HuH-7 (cell line): ENCODE data around the gene MT4.
A peak's percentile ranks its signal among the peaks of the same experiment; 100 is the strongest.
"Not testable (repeated sequence)": the region's sequence is repeated elsewhere in the genome, so short reads cannot be mapped to it uniquely, and the experiment has no call there.

Source experiments
- DNase-seq: peaks from one replicate; pipeline ENCODE4 v3.0.0; 2011; ENCODE audit warnings: low spot score

MT4 gene

DNA sequence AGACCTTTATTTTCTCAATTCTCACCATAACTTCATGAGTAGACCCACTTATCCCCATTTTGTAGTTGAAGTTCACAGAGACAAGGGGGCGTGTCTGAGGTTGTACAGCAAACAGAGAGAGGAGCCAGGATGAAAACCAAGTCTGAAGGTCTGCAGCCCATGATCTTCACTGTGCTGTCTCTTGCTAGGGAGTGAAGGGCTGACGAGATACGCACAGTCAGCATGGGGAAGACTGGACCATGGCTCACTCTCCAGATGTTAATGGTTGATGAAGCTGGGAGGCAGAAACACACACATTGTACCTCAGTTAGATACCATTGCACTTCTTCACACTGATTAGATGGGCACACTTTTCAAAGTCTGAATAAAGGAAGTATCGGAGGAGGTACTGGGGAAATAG lies 5.8 kb upstream of the MT4 start:
- no peak for DNase-seq

DNA sequence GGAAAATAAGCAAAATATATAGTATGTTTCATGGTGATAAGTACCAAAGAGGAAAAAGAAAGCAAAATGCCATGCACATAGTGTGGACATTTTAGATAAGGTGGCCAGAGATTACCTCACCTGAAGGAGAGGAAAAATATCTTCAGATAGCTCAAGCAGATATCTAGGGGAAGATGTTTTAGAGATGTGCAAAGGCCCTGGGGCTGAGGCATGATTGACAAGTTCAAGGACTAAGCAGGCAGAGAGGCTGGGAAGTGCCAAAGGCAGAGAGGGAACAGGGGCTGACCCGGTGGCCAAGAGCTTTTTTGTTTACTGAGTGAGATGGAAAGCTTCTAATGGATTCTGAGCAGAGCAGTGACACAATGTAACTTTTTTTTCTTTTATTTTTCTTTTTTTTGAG lies 4.4 kb upstream of the MT4 start:
- no peak for DNase-seq

DNA sequence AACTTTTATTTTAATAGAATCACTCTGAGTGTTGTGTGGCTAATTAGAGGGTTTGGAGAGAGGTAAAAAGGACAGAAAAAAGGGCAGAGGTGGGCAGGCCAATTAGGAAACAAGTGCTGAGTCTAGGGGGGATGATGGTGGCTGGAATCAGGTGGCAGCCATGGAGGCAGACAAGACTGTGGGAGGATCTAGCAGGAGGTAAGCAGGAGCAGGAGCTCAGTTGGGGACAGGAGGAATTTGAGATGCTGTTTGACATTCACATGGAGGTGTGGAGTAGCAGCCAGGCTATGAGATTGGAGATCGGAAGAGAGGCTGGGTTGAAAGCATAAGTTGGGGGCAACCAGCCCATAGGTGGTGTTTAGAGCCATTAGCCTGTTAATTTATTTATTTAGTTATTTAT lies 3.7 kb upstream of the MT4 start:
- DNase-seq = no peak

DNA sequence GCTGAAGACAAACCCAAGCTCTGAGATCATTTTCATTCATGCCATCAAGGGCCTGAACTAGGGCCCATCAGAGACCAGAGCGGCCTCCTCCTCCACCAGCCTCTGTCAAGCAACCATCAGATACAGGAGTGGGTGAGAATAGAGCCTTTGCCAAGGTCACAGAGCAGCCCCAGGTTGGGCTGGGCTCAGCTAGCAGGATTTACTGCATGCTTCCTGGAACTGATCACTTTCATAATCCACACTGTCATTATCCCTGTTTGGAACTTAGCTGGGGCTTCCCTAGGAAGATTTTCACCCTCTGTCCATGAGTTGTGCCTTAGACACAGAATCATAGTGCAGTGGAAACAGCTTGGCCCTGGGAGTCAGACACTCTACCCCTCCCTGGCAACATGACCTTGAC lies 5.1 kb downstream of the MT4 start:
- no peak for DNase-seq

DNA sequence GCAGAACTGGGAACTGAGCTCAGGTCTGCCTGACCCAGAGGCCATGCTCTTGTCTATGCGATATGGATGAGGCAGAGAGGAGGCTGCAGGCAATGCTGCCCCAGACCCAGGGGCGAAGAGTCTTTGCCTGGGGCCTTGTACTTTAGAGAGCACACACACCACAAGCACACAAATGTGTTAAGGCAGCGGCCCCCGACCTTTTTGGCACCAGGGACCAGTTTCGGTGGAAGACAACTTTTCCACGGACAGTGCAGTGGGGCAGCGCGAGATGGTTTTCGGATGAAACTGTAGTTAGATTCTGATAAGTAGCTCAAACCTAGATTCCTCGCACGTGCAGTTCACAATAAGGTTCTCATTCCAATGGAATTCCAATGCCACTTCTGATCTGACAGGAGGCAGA lies 6.7 kb downstream of the MT4 start:
- DNase-seq = no peak

DNA sequence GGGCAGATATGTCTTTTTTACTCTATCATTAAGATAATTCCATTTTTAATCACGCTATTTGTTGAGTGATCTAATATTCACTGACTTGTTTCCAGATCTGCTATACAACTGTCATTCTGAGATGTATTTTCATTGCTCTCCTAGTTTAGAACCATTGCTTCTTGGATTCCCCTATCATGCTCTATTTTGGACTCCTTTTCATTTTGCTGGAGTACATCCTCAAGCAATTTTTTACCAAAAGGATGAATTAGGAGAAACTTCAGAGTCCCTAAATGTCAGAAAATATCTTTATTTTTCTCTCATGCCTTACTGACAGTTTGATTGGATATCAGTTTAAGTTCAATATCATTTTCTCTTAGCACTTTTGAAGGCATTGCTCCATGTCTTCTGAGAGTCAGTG lies 9.8 kb downstream of the MT4 start:
- DNase-seq = no peak

DNA sequence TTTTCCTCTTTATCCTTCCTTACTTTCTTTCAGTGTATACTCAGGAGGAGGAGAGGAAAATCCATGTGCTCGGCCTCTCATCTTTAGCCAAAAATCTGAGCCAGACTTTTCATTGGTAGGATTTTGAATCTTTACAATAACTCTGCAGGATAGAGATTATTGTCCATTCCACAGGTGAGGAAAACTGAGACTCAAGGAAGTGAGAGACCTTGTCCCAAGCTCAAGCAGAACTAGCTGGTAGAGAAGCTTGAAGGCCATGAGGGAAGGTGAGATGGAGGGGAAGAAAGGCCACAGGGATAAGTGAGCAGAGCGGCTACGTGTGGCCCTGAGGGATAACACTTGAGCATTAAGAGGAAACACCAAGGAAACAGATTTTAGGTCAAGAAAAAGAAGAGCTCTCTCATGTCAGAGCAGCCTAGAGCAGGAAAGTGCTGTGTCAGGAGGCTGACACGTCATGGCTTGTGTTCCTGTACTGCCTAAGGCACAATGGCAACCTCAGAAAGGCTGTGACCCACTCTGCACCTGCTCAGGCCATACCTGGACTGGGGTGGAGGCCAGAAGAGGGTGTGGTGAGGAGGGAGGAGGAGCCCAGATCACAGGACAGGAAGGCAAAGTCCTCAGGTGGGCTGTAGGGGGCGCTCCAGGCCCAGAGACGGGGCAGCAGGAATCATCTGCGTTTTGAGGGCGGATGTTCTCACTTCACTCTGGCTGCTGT lies 11.9 kb downstream of the MT4 start:
- peak; percentile 52 for DNase-seq

DNA sequence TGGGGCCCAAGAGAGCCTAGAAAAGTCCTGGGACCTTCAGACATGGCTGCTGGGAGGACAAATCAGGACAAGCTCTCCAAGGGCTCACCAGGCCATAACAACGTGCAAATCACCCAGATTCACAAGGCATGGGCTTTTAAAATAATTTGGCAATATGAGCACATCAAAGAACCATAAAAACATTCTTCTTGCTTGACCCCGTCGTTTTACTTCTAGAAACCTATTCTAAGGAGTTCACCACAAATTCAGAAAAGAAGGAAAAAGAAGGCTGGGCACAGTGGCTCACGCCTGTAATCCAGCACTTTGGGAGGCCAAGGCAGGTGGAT lies 12.4 kb downstream of the MT4 start:
- DNase-seq = no peak

DNA sequence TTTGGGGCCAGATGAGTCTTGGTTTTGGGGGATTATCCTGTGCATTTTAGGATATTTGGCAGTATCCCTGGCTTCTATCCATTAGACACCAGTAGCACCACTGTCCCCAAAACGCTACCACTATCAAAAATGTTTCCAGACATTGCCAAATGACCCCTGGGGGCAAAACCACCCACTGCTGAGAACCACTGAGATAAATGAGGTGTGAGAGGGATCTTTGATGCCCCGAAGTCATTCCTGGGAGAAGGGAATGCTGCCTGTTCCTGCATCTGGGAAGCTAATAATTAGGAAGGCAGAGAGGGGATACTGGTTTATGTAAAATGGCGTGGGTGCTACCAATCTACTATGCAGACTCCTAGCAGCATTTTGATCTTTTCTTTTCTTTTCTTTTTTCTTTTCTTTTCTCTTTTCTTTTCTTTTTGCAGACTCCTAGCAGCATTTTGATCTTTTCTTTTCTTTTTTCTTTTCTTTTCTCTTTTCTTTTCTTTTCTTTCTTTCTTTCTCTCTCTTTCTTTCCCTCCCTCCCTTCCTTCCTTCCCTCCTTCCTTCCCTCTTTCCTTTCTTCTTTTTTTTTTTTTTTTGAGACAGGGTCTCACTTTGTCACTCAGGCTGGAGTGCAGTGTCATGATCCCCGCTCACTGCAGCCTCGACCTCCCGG lies 15.6 kb downstream of the MT4 start:
- no peak for DNase-seq

DNA sequence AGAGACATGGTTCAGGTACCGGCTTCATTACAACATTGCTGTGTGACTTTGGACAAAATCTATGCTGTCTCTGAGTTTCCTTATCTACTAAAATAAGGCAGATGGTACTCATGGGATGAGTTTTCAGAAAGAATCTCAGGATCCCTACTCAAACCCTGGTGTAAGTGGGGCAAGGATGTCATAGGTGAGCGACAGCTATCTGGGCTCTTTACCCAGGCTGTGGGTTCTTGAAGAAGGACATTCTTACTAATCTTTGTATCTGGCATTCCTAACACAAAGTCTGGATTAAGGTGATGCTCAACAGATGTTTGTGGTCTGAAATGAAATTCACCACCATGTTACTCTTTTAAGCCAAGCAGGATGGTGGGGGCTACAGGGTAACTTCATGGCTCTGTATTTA lies 18.0 kb downstream of the MT4 start:
- not testable (repeated sequence) for DNase-seq

DNA sequence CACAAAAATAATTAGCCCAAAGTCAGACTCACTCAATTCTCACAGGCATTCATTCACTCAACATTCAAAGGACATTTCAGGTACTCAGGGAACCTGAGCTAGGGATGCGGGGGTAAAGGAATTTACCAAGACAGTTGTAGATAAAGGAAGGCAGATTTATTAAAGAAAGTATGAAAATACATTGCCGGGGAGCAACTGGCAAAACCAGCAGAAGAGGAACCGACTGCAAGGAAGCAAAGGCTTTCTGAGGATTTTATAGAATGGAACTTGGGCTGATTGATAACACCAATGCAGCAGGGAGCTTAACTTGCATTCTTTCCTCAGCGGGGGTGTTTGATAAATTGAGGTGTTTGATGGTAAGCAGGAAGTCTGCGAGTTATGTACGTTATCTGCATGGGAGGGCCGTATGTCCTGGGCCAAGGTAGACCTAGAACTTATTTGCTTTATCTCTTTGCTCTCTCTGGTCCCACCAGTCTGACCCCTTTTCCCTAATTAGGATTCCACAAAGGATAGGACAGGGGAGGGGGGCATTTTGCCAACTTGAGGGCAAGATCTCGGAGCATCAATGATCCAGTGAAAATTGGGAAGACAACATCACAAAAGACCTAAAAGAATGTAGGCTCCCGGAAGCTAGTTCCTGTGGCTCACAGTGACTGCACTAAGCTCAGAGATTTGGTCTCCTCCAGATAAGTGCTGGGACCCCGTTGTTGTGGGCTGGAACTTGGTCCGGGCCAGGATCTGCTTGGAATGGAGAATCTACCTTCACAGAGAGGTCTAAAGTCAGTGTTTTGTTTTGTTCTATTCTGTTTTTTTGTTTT lies 18.7 kb downstream of the MT4 start:
- no peak for DNase-seq

DNA sequence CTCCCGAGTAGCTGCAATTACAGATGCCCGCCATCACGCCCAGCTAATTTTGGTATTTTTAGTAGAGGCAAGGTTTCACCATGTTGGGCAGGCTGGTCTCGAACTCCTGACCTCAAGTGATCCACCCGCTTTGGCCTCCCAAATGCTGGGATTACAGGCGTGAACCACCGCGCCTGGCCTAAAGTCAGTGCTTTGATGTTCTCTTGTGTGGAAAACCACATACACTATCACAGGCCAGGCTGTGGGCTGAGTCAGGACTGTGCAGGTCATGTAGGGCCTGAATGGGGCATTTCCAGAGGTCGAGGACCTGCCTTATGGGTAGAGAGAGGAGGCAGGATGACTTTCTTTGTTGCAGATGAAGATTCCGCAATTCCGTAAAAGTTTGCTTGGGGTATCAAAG lies 19.4 kb downstream of the MT4 start:
- DNase-seq = no peak

DNA sequence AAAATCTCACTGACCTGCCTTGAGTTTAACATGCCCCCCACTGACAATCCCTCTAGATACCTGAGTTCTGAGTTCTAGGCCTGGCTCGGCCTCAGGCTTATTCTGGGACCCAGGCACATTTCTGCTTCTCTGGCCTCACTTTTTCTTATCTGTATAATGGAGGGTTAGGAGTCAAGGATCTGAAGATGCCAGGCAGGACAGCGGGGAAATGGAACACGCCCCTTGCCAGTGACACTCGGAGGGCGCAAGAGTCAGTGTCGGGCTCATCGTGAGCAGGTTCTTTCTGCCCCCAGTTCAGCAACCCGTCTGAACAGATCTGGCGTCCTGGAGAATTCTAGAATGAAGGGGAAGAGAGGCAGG lies 23.9 kb downstream of the MT4 start:
- no peak for DNase-seq

DNA sequence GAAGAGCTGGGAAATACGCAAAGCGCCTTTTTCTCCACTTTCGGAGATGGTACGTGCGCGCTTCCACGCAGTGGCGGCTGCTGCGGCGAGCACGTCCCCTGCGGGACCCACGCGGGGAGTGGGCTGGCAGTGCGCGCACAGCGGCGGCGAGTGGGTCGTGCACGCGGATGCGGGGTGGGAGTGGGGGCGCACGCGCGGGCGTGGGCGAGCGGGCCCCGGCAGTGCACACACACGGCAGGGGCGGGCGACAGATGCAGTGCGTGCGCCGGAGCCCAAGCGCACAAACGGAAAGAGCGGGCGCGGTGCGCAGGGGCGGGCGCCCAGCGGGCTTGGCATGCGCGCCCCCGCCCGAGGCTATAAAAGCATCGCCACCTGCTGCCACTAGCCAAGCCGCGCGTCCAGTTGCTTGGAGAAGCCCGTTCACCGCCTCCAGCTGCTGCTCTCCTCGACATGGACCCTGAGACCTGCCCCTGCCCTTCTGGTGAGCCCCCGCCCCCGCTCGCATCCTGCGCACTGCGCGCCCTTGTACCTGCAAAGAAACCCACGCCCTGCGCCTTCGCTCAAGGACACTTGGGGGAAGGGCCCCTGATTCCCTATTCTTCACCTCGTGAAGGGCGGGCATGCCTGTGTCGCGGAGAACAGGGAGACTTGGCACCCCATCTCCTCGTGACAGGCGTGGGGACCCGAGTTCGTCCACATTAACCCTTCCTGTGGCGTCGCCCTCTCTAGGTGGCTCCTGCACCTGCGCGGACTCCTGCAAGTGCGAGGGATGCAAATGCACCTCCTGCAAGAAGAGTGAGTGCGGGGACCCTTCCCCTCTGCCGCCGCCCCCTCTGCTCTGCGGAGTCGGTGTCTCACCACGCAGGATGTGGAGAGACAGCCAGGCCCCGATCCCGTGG lies 24.5 kb downstream of the MT4 start, which contains the start of gene MT3:
Gene MT3, plus strand, starts transcription at position 388 of the 899 bp plus-strand sequence. Its CDS starts 63 bp downstream, at position 451.
- DNase-seq = no peak

DNA sequence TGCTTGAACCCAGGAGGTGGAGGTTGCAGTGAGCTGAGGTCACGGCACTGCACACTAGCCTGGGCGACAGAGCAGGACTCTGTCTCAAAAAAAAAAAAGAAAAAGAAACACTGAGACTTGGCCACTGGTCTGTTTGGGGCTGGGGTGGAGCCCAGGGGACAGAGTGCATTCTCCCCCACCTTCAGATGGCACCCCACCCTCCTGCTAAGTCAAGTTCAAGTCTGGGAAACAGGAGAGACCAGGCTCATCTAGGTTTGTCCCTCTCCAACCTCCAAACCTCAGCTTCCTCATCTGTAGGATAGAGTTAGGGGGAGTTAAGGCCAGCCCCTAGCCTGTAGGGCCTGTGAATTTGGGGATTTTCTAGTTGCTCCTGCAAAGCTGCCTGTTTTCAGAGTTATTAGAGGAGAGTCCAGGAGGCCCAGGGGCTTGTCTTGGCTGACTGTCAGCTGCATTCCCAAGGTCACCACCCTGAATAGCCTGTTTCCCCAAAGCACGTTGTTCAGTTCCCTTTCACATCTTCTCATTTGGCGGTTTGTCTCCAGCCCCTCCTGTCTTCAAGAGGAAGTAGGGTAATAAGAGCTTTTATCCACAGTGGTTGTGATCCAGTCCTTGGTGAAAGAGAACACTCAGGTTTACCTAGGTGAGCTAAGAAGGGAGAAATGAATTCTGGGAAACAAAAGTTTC lies 26.6 kb downstream of the MT4 start:
- DNase-seq = no peak

DNA sequence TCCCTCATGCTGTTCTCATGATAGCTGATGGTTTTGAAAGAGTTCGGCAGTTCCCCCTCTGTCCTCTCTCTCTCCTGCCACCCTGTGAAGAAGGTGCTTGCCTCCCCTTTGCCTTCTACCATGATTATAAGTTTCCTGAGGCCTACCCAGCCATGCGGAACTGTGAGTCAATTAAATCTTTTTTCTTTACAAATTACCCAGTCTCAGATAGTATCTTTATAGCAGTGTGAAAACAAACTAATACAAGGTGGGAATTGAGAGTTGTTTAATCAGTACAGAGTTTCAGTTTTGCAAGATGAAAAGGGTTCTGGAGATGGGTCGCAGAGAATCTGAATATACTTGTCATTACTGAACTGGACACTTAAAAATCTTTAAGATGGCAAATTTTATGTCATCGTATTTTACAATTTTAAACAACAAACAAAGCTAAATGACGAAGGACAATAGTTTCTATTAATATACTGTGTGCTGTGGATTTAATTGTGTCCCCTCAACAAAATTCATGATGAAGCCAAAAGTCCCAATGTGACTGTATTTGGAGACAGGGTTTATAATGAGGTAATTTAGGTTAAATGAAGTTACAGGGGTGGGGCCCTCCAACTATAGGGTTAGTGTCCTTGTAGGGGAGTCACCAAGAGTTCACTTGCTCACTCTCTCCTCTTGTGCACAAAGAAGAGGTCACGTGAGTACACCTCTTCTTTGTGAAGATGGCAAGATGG lies 28.9 kb downstream of the MT4 start:
- no peak for DNase-seq

DNA sequence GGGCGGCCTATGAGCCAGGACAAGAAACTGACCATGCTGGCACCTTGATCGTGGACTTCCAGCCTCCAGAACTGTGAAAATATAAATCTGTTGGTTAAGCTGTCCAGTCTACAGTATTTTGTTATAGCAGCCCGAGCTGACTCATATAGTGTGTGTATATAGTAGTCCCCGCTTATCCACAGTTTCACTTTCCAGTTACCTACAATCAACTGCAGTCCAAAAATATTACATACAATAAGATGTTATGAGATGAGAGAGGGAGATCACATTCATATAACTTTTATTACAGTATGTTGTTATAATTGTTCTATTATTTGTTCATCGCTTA lies 29.4 kb downstream of the MT4 start:
- no peak for DNase-seq

DNA sequence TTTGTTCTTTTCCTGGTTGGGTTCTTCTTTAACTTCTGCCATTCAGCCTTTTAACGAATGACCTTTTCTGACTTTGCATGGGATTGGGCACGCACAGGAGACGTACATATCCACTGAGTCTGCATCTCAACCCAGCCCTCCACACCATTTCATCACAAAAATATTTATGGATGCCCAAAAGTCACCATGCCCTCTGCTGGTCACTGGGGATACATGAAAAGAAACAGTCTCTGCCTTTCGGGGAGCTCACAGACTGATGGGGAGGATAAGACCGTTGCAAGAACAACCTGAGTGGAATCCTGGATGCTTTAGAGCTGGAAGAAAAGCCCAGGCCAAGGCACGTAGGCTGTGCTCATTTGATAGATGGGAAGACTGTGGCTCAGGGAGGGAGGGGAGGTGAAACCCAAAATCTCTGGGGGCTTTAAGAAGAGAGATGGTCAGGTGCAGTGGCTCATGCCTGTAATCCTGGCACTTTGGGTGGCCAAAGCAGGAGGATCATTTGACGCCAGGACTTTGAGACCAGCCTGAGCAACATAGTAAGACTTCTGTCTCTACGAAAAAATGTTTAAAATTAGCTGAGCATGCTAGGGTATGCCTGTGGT lies 35.6 kb downstream of the MT4 start:
- DNase-seq = no peak

DNA sequence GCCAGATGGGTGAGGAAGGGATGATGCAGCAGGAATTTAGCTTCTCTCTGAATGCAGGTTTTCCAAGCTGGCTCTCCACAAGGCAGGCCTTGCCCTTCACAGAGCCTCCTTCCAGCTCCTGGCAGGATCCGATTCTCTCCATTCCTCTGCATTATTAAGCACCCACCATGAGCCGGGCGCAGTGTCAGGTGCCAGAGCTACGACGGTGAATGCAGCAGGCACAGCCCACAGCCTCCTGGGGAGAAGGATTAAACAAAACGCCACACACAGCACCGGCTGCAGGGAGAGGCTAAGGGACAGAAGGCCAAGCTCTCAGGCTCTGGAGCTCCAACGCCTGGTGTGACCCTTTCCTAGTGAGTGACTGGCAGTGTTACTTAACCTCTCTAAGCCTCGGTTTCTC lies 36.5 kb downstream of the MT4 start:
- DNase-seq = no peak

DNA sequence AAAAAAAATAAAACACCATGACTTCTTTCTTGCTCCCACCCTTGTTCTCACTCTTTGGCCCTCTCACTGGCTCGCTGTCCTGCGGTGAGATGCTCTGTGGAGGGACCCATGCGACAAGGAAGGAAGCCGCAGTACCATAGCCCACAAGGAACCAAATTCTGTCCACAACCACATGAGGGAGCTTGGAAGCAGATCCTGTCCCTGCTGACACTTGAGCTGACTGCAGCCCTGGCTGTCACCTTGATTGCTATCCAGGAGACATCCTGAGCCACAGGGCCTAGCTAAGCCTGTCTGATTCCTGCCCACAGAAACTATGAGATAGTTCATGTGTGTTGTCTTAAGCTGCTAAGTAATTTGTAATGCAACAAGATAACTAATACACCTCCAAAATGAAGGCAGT lies 38.7 kb downstream of the MT4 start:
- peak; percentile 51 for DNase-seq

DNA sequence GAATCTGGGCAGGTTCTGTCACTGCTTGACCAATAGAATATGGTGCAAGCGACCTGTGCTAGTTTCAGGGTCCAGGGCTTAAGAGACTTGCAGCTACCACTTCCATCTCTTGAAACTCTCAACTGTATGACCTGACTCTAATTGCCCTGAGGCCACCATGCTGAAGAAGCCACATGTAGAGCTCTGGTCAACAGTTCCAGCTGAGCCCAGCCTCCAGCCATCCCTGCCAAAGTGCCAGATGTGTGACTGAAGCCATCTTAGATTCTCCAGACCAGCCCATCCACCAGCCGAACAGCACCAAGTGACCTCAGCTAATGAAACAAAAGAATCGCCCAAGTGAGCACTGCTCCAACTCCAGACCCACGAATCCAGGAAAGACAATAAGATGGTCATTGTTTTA lies 40.1 kb downstream of the MT4 start:
- no peak for DNase-seq
